OCI-LY1 (cell line): ENCODE measurements around the gene S1PR4.

Experiments
- H2AFZ ChIP-seq: fragments of 200-600 bp; sonication (generic), shearing (Covaris generic); 2 replicates; pipeline ENCODE4 v1.6.0; 2014; ENCODE audit warnings: antibody characterized with exemption, mild to moderate bottlenecking, low read length
- H3F3A ChIP-seq: fragments of 200-600 bp; sonication (generic), shearing (Covaris generic); 2 replicates; pipeline ENCODE4 v1.6.0; 2014; ENCODE audit warnings: mild to moderate bottlenecking, antibody characterized with exemption, low read length, moderate library complexity; ENCODE audit not compliant: insufficient read depth
- H3K27ac ChIP-seq: fragments of 200-600 bp; sonication (generic); 2 replicates; pipeline ENCODE4 v1.5.1; 2014; ENCODE audit warnings: low read length, mixed run types, mild to moderate bottlenecking, low read depth; ENCODE audit not compliant: poor library complexity, severe bottlenecking
- H3K27me3 ChIP-seq: fragments of 200-600 bp; sonication (generic); 2 replicates; pipeline ENCODE4 v1.6.0; 2014; ENCODE audit warnings: antibody characterized with exemption, mild to moderate bottlenecking, low read length, moderate library complexity; ENCODE audit not compliant: insufficient read depth
- H3K36me3 ChIP-seq: fragments of 200-600 bp; sonication (generic); 2 replicates; pipeline ENCODE4 v1.6.1; 2014; ENCODE audit warnings: mild to moderate bottlenecking, antibody characterized with exemption, low read length, moderate library complexity, mixed read lengths; ENCODE audit not compliant: insufficient read depth
- H3K4me1 ChIP-seq: fragments of 200-600 bp; sonication (generic); 2 replicates; pipeline ENCODE4 v1.5.1; 2014; ENCODE audit warnings: mild to moderate bottlenecking, low read length, moderate library complexity; ENCODE audit not compliant: insufficient read depth, severe bottlenecking
- H3K4me2 ChIP-seq: fragments of 200-600 bp; sonication (generic), shearing (Covaris generic); 2 replicates; pipeline ENCODE4 v1.6.1; 2014; ENCODE audit warnings: low read length
- H3K4me3 ChIP-seq: fragments of 200-600 bp; sonication (generic); 2 replicates; pipeline ENCODE4 v1.5.1; 2014; ENCODE audit warnings: low read length, low read depth, mild to moderate bottlenecking, mixed read lengths; ENCODE audit not compliant: poor library complexity, severe bottlenecking
- H3K79me2 ChIP-seq: fragments of 200-600 bp; shearing (Covaris generic); 2 replicates; pipeline ENCODE4 v1.6.1; 2016; ENCODE audit warnings: mixed run types, low read length, mixed read lengths; ENCODE audit not compliant: insufficient read depth
- H3K9ac ChIP-seq: fragments of 200-600 bp; sonication (generic), shearing (Covaris generic); 2 replicates; pipeline ENCODE4 v1.6.1; 2014; ENCODE audit warnings: mild to moderate bottlenecking, low read length, mixed read lengths
- H3K9me2 ChIP-seq: fragments of 200-600 bp; sonication (generic), shearing (Covaris generic); 2 replicates; pipeline ENCODE4 v1.6.1; 2014; ENCODE audit warnings: low read depth, mild to moderate bottlenecking, low read length, mixed read lengths
- H3K9me3 ChIP-seq: fragments of 200-600 bp; shearing (Covaris generic); 2 replicates; pipeline ENCODE4 v1.6.1; 2014; ENCODE audit warnings: low read length, mixed read lengths
- H4K20me1 ChIP-seq: fragments of 200-600 bp; sonication (generic), shearing (Covaris generic); 2 replicates; pipeline ENCODE4 v1.6.0; 2016; ENCODE audit warnings: mild to moderate bottlenecking, low read length; ENCODE audit not compliant: insufficient read depth
- EZH2 ChIP-seq: fragments of 200-600 bp; sonication (generic), shearing (Covaris generic); IDR thresholded peaks from 2 replicates; pipeline ENCODE4 v1.8.0; 2017; ENCODE audit warnings: borderline replicate concordance, mixed run types, mild to moderate bottlenecking, antibody characterized with exemption, low read length, moderate library complexity, mixed read lengths
- TF ChIP-seq, protein P1 (sequence below): fragments of 200-600 bp; sonication (generic), shearing (Covaris generic); IDR thresholded peaks from 2 replicates; pipeline ENCODE4 v1.5.1; 2017; ENCODE audit warnings: mild to moderate bottlenecking, antibody characterized with exemption, low read length, moderate library complexity, mixed read lengths

The S1PR4 gene

DNA sequence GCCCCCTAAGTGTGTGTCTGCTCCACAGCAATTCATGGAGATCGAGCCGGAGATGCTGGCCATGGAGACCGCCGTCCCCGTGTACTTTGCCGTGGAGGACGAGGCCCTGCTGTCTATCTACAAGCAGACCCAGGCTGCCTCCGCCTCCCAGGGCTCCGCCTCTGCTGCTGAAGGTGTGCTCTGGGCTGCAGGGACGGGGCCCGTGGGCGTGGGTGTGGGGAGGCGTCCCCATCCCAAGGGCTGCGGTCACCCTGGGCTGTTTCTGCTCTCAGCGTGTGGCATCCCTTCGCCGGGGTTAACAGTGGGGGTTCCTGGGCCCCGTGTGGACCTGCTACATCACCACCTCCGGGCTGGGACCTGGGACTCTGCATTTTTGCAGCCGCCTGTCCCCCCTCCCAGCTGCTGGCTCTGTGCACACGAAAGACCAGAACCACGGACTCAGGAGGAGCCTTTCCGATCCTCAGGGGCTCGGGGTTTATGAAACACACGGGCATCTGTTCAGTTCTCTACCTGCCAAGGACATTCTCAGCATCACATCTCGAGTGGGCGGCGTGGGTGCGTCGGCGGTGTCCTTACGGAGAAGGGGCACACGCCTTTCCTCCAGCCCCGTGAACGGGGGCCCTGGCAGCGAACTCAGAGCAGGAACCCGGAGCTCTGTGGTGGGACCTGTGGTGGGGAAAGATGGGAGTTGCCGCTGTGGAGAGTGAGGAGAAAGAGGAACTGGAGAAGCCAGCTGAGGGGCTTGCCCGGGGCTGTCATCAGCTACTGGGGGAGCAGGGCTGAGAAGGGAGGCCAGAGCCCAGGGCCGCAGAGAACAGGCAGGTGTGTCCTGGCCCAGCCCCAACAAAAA, 14.9 kb downstream of the S1PR4 start:
- Histone ChIP-seq H3K36me3 (peaks cover 42% of the 10 kb centered on the region), H3K27me3 (no peaks in the 10 kb centered on the region), H3K9me2 (no peaks in the 10 kb centered on the region), H3K4me1 (no peaks in the 10 kb centered on the region), H3K9me3 (no peaks in the 10 kb centered on the region), H2AFZ (no peak overlapping the region), H4K20me1 (no peaks in the 10 kb centered on the region), H3K4me3 (no peak overlapping the region), H3K79me2 (peaks cover 11% of the 10 kb centered on the region; the same call in 1 of the 2 replicates), H3F3A (no peaks in the 10 kb centered on the region), H3K27ac (no peak overlapping the region), H3K4me2 (no peak overlapping the region), H3K9ac (no peak overlapping the region)
- no peak for TF ChIP-seq EZH2
- TF ChIP-seq, protein P1, sequence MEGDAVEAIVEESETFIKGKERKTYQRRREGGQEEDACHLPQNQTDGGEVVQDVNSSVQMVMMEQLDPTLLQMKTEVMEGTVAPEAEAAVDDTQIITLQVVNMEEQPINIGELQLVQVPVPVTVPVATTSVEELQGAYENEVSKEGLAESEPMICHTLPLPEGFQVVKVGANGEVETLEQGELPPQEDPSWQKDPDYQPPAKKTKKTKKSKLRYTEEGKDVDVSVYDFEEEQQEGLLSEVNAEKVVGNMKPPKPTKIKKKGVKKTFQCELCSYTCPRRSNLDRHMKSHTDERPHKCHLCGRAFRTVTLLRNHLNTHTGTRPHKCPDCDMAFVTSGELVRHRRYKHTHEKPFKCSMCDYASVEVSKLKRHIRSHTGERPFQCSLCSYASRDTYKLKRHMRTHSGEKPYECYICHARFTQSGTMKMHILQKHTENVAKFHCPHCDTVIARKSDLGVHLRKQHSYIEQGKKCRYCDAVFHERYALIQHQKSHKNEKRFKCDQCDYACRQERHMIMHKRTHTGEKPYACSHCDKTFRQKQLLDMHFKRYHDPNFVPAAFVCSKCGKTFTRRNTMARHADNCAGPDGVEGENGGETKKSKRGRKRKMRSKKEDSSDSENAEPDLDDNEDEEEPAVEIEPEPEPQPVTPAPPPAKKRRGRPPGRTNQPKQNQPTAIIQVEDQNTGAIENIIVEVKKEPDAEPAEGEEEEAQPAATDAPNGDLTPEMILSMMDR: no peak

DNA sequence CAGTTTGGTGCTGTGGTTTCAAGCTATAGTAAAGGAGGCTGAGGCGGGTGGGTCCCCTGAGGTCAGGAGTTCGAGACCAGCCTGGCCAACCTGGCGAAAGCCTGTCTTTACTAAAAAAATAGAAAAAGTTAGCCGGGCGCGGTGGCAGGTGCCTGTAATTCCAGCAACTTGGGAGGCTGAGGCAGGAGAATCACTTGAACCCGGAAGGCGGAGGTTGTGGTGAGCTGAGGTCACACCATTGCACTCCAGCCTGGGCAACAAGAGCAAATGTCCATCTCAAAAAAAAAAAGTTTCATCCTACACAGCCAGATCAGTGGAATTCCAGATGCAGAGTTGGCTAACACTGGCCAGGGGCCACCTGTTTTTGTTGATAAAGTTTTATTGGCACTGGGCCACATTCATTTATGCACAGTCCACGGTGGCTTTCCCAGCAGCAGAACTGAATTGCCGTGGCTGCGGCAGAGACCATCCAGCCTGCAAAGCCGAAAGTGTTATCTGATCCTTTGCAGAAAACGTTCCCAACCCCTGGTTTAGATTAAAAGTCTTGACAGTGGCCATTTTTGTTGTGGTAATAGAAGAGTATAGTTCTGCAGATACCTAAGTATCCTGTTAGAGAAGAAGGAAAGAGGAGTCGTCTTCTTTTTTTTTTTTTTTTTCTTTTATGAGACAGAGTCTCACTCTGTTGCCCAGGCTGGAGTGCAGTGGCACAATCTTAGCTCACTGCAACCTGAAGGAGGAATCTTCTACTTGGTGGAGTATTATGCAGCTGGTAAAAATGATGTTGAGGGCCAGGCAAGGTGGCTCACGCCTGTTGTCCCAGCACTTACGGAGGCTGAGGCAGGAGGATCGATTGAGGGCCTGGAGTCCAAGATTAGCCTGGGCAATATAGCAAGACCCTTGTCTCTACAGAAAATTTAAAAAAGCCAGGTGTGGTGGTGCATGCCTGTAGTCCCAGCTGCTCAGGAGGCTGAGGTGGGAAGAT, 15.8 kb downstream of the S1PR4 start:
- no peaks in the 10 kb centered on the region for H3K27me3 ChIP-seq
- H3K36me3 ChIP-seq: peaks cover 46% of the 10 kb centered on the region
- TF ChIP-seq, protein P1: no peak
- no peak for TF ChIP-seq EZH2
- no peak overlapping the region for H3K4me3 ChIP-seq
- H3K79me2 ChIP-seq: peaks cover 4% of the 10 kb centered on the region; the same call in 1 of the 2 replicates
- no peaks in the 10 kb centered on the region for H3K4me1 ChIP-seq
- H3K9me2 ChIP-seq: no peaks in the 10 kb centered on the region
- H2AFZ ChIP-seq: no peak overlapping the region
- H3K9ac ChIP-seq: no peak overlapping the region
- no peaks in the 10 kb centered on the region for H3F3A ChIP-seq
- no peak overlapping the region for H3K4me2 ChIP-seq
- H3K9me3 ChIP-seq: no peaks in the 10 kb centered on the region
- H3K27ac ChIP-seq: no peak overlapping the region
- no peaks in the 10 kb centered on the region for H4K20me1 ChIP-seq

DNA sequence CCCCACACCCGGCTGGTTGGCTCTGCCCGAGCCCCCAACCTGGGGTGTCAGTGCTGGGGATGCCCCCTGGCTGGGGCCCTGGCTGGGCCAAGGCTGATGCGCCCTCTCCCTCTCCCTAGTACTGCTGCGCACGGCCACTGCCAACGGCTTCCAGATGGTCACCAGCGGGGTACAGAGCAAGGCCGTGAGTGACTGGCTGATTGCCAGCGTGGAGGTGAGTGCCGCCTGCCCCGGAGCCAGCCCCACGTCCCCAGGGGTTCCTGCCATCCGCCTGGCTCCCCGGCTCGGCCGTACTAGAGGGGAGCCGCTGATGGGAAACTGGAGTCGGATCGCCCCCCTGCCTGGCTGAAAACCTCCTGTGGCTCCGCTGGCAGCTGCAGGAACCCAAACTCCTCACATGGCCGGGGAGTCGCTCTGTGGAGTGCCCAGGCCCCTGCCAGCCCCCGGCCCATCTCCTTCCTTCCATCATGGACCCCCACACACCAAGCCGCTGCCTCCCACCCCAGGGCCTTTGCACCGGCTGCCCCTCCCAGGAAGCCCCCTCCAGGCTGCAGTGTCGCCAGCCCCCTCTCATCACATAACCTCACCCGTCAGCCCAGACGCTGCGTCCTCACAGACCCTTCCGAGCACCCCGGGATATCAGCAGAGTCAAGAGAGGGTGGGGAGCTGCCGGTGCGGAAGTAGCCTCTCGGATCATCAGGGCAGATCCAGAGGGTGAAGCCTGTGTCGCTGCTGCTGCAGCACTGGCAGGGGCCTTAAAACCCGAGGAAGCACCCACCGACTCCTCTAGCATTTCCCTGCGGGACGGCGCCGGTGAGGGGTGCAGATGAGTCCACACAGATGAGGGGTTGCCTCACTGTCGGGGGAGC, 17.7 kb downstream of the S1PR4 start:
- Histone ChIP-seq H3K9ac (no peak overlapping the region), H2AFZ (no peak overlapping the region), H3K4me1 (no peaks in the 10 kb centered on the region), H3K27me3 (no peaks in the 10 kb centered on the region), H3K27ac (no peak overlapping the region), H3K79me2 (no peaks in the 10 kb centered on the region), H3K9me3 (no peaks in the 10 kb centered on the region), H3K4me3 (no peak overlapping the region), H3K9me2 (no peaks in the 10 kb centered on the region), H4K20me1 (no peaks in the 10 kb centered on the region), H3K4me2 (no peak overlapping the region), H3K36me3 (peaks cover 52% of the 10 kb centered on the region), H3F3A (no peaks in the 10 kb centered on the region)
- TF ChIP-seq, protein P1: no peak
- TF ChIP-seq EZH2: no peak
